B cell (primary cell): Measurements from ENCODE around the gene GATAD2A. TPM values are rescaled to one million over a fixed set of nuclear protein-coding genes. Genes with fewer than 3 reads are reported as not detected.

Experiments
- ATAC-seq: fragments of 200-7000 bp; cut with Tn5 transposase; one replicate; pipeline ENCODE4 v1.10.0; 2021; ENCODE audit warnings: low read depth, mild to moderate bottlenecking, moderate number of reproducible peaks, moderate library complexity
- CTCF ChIA-PET: fragments of 350-600 bp; sonication (Branson Sonifier 250); formaldehyde crosslinking; loops from one replicate; lab custom pipeline; 2021; ENCODE audit warnings: antibody characterized with exemption, inconsistent platforms; lab: Charles Lee
- POLR2A ChIA-PET: fragments of 350-600 bp; sonication (Branson Sonifier 250); formaldehyde crosslinking; loops from one replicate; lab custom pipeline; 2021; ENCODE audit warnings: antibody characterized with exemption; lab: Charles Lee
- DNase-seq: peaks from one replicate; pipeline ENCODE4 v3.0.0; 2013
- H2AFZ ChIP-seq: 2 replicates; pipeline ENCODE4 v1.6.1; 2012; ENCODE audit warnings: mild to moderate bottlenecking, low read depth, low read length; ENCODE audit not compliant: insufficient read depth, poor library complexity, severe bottlenecking
- H3K27ac ChIP-seq, 2 donors: 1 replicate in 1 of 2; 2 replicates in 1 of 2; pipeline ENCODE4 v1.5.1; 2012 to 2013; ENCODE audit warnings: low read length in 2 of 2, mild to moderate bottlenecking in 2 of 2, moderate library complexity in 1 of 2
- H3K27me3 ChIP-seq, 4 experiments: fragments of 200-600 bp in 1 of 4; sonication (generic) in 1 of 4; replicated peaks in 1 of 4; 1 replicate in 2 of 4; 2 replicates in 2 of 4; pipeline versions ENCODE4 v1.6.1 to v1.7.0; 2013 to 2016; ENCODE audit warnings: low read length in 3 of 4, mild to moderate bottlenecking in 2 of 4, mixed read lengths in 1 of 4, moderate library complexity in 1 of 4; ENCODE audit not compliant: insufficient read depth in 4 of 4, control insufficient read depth in 3 of 4; ENCODE audit errors: control extremely low read depth in 1 of 4
- H3K36me3 ChIP-seq, 2 experiments: replicated peaks in 1 of 2; 1 replicate in 1 of 2; 2 replicates in 1 of 2; pipeline versions ENCODE4 v1.6.1 to v1.7.1; 2013; ENCODE audit warnings: low read length in 1 of 2; ENCODE audit not compliant: insufficient read depth in 2 of 2, control insufficient read depth in 1 of 2; ENCODE audit errors: control extremely low read depth in 1 of 2, extremely low read depth in 1 of 2
- H3K4me1 ChIP-seq, 2 donors: fragments of 200-600 bp in 1 of 2; sonication (generic) in 1 of 2; 1 replicate in 1 of 2; 2 replicates in 1 of 2; pipeline versions ENCODE4 v1.5.1 to v1.6.1; 2013 to 2017; ENCODE audit warnings: low read length in 2 of 2; ENCODE audit not compliant: control insufficient read depth in 2 of 2, insufficient read depth in 2 of 2
- H3K4me2 ChIP-seq: replicated peaks from 2 replicates; pipeline ENCODE3; 2012; ENCODE audit warnings: mild to moderate bottlenecking, low read depth, low read length; ENCODE audit not compliant: poor library complexity, severe bottlenecking
- H3K4me3 ChIP-seq, 5 experiments: fragments of 200-600 bp in 1 of 5; sonication (generic) in 1 of 5; 1 replicate in 3 of 5; 2 replicates in 2 of 5; pipeline versions ENCODE4 v1.5.1 to v1.7.0; 2011 to 2016; ENCODE audit warnings: low read length in 4 of 5, mild to moderate bottlenecking in 4 of 5, low read depth in 2 of 5, control low read depth in 1 of 5, moderate library complexity in 1 of 5; ENCODE audit not compliant: insufficient read depth in 1 of 5; ENCODE audit errors: control extremely low read depth in 1 of 5, extremely low read depth in 1 of 5
- H3K79me2 ChIP-seq: fragments of 200-600 bp; sonication (generic); one replicate; pipeline ENCODE4 v1.6.0; 2016; ENCODE audit warnings: low read length; ENCODE audit not compliant: control insufficient read depth, insufficient read depth
- H3K9ac ChIP-seq: fragments of 200-600 bp; sonication (generic); 2 replicates; pipeline ENCODE4 v1.6.1; 2017; ENCODE audit warnings: mild to moderate bottlenecking, low read length, moderate library complexity
- H3K9me3 ChIP-seq, 3 donors: one replicate each; pipeline versions ENCODE4 v1.6.1 to v1.7.1; 2013; ENCODE audit warnings: low read length in 2 of 3; ENCODE audit not compliant: control insufficient read depth in 2 of 3, insufficient read depth in 1 of 3; ENCODE audit errors: control extremely low read depth in 1 of 3
- H4K20me1 ChIP-seq: 2 replicates; pipeline ENCODE4 v1.6.0; 2012; ENCODE audit warnings: mild to moderate bottlenecking, low read length; ENCODE audit not compliant: insufficient read depth, control insufficient read depth, poor library complexity, severe bottlenecking
- H3K27ac Mint-ChIP-seq: one replicate; pipeline ENCODE4 v1.8.0; 2021; ENCODE audit warnings: mixed read lengths
- H3K27me3 Mint-ChIP-seq: one replicate; pipeline ENCODE4 v1.8.0; 2021; ENCODE audit warnings: mixed read lengths
- H3K4me1 Mint-ChIP-seq: one replicate; pipeline ENCODE4 v1.8.0; 2021; ENCODE audit warnings: mixed read lengths
- H3K4me3 Mint-ChIP-seq: one replicate; pipeline ENCODE4 v1.8.0; 2021; ENCODE audit warnings: mixed read lengths
- H3K9me3 Mint-ChIP-seq: one replicate; pipeline ENCODE4 v1.8.0; 2022; ENCODE audit warnings: mixed read lengths; ENCODE audit not compliant: insufficient read depth
- EZH2 ChIP-seq: IDR thresholded peaks from 2 replicates; pipeline ENCODE4 v1.6.1; 2012; ENCODE audit warnings: borderline replicate concordance, low read depth, mild to moderate bottlenecking, moderate library complexity, low read length; ENCODE audit not compliant: insufficient read depth, poor library complexity, severe bottlenecking
- WGBS: methylation state at CpG from one replicate; pipeline ENCODE4 v1.1.5; 2013; ENCODE audit warnings: missing lambda C conversion rate; ENCODE audit not compliant: insufficient coverage; 5-methylcytosine and 5-hydroxymethylcytosine counted together
- intact Hi-C: fragments of 100-400 bp; cut with micrococcal nuclease; formaldehyde crosslinking; loops from one replicate; pipeline ENCODE4 v1.10.0; 2022
- polyA plus RNA-seq: library from polyadenylated mRNA; depleted of rRNA; stranded (reverse); fragments of >200 nt; gene quantifications from 2 replicates; pipeline ENCODE4 v1.2.3, GENCODE V29; 2012
- total RNA-seq, 2 donors: library from RNA; stranded (reverse); fragments of 120-200 nt in 1 of 2; gene quantifications; 1 replicate in 1 of 2; 2 replicates in 1 of 2; pipeline versions ENCODE4 v1.2.3 to v1.2.4, GENCODE V29; 2013 to 2022
- TF ChIP-seq, protein P1 (sequence below): fragments of 200-600 bp; IDR thresholded peaks from one replicate; pipeline ENCODE4 v1.8.0; 2022; ENCODE audit warnings: antibody characterized with exemption, mild to moderate bottlenecking

Gene GATAD2A
- total and polyA plus RNA-seq, 2 donors (not counting 1 experiment from before 2014, with no cell fraction given): 28.8 to 76.3 TPM

GRCh38 chr19:19489804-19490204 lies 84.3 kb downstream of the GATAD2A start:
- no peak overlapping the region for H3K9ac ChIP-seq
- H3K4me3 ChIP-seq: peak overlapping the region in 1 of 5 experiments; percentile 32
- H3K27me3 Mint-ChIP-seq: no peaks in the 10 kb centered on the region
- peaks cover 7% of the 10 kb centered on the region for H4K20me1 ChIP-seq
- no peak for TF ChIP-seq EZH2
- TF ChIP-seq, protein P1, sequence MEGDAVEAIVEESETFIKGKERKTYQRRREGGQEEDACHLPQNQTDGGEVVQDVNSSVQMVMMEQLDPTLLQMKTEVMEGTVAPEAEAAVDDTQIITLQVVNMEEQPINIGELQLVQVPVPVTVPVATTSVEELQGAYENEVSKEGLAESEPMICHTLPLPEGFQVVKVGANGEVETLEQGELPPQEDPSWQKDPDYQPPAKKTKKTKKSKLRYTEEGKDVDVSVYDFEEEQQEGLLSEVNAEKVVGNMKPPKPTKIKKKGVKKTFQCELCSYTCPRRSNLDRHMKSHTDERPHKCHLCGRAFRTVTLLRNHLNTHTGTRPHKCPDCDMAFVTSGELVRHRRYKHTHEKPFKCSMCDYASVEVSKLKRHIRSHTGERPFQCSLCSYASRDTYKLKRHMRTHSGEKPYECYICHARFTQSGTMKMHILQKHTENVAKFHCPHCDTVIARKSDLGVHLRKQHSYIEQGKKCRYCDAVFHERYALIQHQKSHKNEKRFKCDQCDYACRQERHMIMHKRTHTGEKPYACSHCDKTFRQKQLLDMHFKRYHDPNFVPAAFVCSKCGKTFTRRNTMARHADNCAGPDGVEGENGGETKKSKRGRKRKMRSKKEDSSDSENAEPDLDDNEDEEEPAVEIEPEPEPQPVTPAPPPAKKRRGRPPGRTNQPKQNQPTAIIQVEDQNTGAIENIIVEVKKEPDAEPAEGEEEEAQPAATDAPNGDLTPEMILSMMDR: no peak
- H3K4me1 ChIP-seq: peaks cover 35 to 50% of the 10 kb centered on the region in 2 donors
- peak overlapping the region; percentile 64 for H3K4me2 ChIP-seq
- intact Hi-C loops: loop anchor here (1.0 to 5.0 kb wide), 4 partner anchors 48 to 170 kb away; partner anchors contain the start of genes GATAD2A, MAU2 and SUGP1
- DNase-seq: no peak
- H2AFZ ChIP-seq: peak overlapping the region; percentile 1
- no peak for ATAC-seq
- H3K9me3 ChIP-seq: no peaks in the 10 kb centered on the region
- ChIA-PET POLR2A (interaction anchor here (0.6 to 3.0 kb wide), 6 partner anchors 20 to 125 kb away, joined by 3 to 13 read pairs (median 6); partner anchors contain the start of gene GATAD2A), CTCF (interaction anchor here (0.5 to 9.6 kb wide), 26 partner anchors 8 to 437 kb away, joined by 3 to 301 read pairs (median 5); partner anchors contain the start of genes GATAD2A and MEF2B)
- no peaks in the 10 kb centered on the region for H3K27me3 ChIP-seq
- H3K9me3 Mint-ChIP-seq: no peaks in the 10 kb centered on the region
- peak overlapping the region; percentile 73 for H3K4me3 Mint-ChIP-seq
- H3K79me2 ChIP-seq: peaks cover 74% of the 10 kb centered on the region
- H3K27ac ChIP-seq: peak overlapping the region; percentile 79 to 81
- H3K27ac Mint-ChIP-seq: peak overlapping the region; percentile 98
- H3K36me3 ChIP-seq: peaks cover 0 to 37% of the 10 kb centered on the region in 2 experiments
- 87% methylated on average over 9 of the region's 9 CpGs for WGBS
- H3K4me1 Mint-ChIP-seq: peaks cover 54% of the 10 kb centered on the region
